Left forelimb (tissue), 1 donor: ENCODE measurements around the gene TMEM233.

ENCODE experiments used
- DNase-seq: peaks from one replicate; pipeline ENCODE4 v3.0.0-alpha.2; 2018; ENCODE audit warnings: low spot score

Gene TMEM233

GRCh38 chr12:119681728-119682638, 88.4 kb downstream of the TMEM233 start:
- no peak for DNase-seq

GRCh38 chr12:119682639-119683252, 89.2 kb downstream of the TMEM233 start:
- no peak for DNase-seq

- no peak for DNase-seq
These were observed 89.8 kb downstream of the TMEM233 start for GRCh38 chr12:119683413-119683812.

GRCh38 chr12:119683816-119684215, 90.2 kb downstream of the TMEM233 start:
- no peak for DNase-seq

- no peak for DNase-seq
These were observed 91.3 kb downstream of the TMEM233 start for GRCh38 chr12:119684711-119685369.

- DNase-seq, result no peak
These were observed 91.8 kb downstream of the TMEM233 start for GRCh38 chr12:119685375-119685774.

GRCh38 chr12:119686355-119686754, 92.8 kb downstream of the TMEM233 start:
- no peak for DNase-seq

GRCh38 chr12:119686776-119687175, 93.2 kb downstream of the TMEM233 start:
- no peak for DNase-seq

GRCh38 chr12:119687406-119687805, 93.8 kb downstream of the TMEM233 start:
- no peak for DNase-seq

GRCh38 chr12:119687879-119688278, 94.3 kb downstream of the TMEM233 start:
- DNase-seq, result no peak

- DNase-seq, result no peak
These were observed 96.4 kb downstream of the TMEM233 start for GRCh38 chr12:119689935-119690500.

- no peak for DNase-seq
These were observed 97.7 kb downstream of the TMEM233 start for GRCh38 chr12:119691202-119691810.

GRCh38 chr12:119692410-119692809, 98.8 kb downstream of the TMEM233 start:
- no peak for DNase-seq
